H1 (cell line): ENCODE results near the gene RASL10B. TPM values are rescaled to one million over a fixed set of nuclear protein-coding genes. Genes with fewer than 3 reads are reported as not detected.

Source experiments
- CEBPB ChIP-seq: IDR thresholded peaks from 2 replicates; pipeline ENCODE4 v1.6.1; 2012; ENCODE audit warnings: low read depth, low read length
- CHD1 ChIP-seq: IDR thresholded peaks from 2 replicates; pipeline ENCODE4 v1.6.1; 2012; ENCODE audit warnings: low read depth, low read length, improper control_type of control experiment
- GTF2F1 ChIP-seq: IDR thresholded peaks from 2 replicates; pipeline ENCODE4 v1.6.1; 2012; ENCODE audit warnings: low read depth, low read length, improper control_type of control experiment, borderline replicate concordance
- SIX5 ChIP-seq: IDR thresholded peaks from 2 replicates; pipeline ENCODE4 v1.6.1; 2011; ENCODE audit warnings: mild to moderate bottlenecking, low read depth, low read length
- USF2 ChIP-seq: IDR thresholded peaks from 2 replicates; pipeline ENCODE4 v1.6.1; 2011; ENCODE audit warnings: low read length, improper control_type of control experiment
- polyA plus RNA-seq, 7 experiments: library from polyadenylated mRNA; depleted of rRNA in 3 of 7; stranded (reverse) in 5 of 7; unstranded in 2 of 7; fragments of >200 nt in 5 of 7; fragments of 200-250 nt in 2 of 7; gene quantifications; 1 replicate in 5 of 7; 2 replicates in 1 of 7; 4 replicates in 1 of 7; pipeline versions ENCODE4 v1.2.1 to v1.2.3, GENCODE V29; 2011 to 2013; ENCODE audit warnings: missing spikeins in 2 of 7, mixed read lengths in 2 of 7
- total RNA-seq: library from RNA; stranded (reverse); fragmentation: NEBNext Ultra II Directional; extraction: Animal tissue kit (Norgen Biotek cat#: 25700); gene quantifications from 2 replicates; pipeline ENCODE4 v1.2.1, GENCODE V29; 2021

RASL10B gene
- total and polyA plus RNA-seq, 2 of the 8 experiments (the other 6 are each of a cell fraction or from before 2014, with no cell fraction given): 17.5 to 22.8 TPM

GRCh38 chr17:35775583-35775982 is 44.1 kb downstream of the RASL10B start (continued):
- TF ChIP-seq USF2 (no peak), GTF2F1 (no peak), CEBPB (no peak), CHD1 (no peak), SIX5 (no peak)
